ENCODE measurements around the gene EPOP. TPM values are rescaled to one million over a fixed set of nuclear protein-coding genes. Genes with fewer than 3 reads are reported as not detected.

The EPOP gene
- total RNA-seq, 1 donor from 2014 or later, result 0.46 TPM

Small RNA genes lying within 50 kb of the gene (microRNA-seq; reads per million reads assigned to microRNA genes)
- gene MIR4726 (not detected), gene MIR4734 (not detected)

Other genes starting within 250 kb of the EPOP start
- gene ARHGAP23, start 246.5 kb downstream of the EPOP start, total RNA-seq, result 58.3 TPM
- gene SRCIN1, start 69.0 kb downstream of the EPOP start, total RNA-seq, result 2.3 TPM
- 71.9 TPM for gene MLLT6, start 30.3 kb upstream of the EPOP start, total RNA-seq
- 82.5 TPM for gene CISD3, start 55.4 kb upstream of the EPOP start, total RNA-seq
- gene PCGF2, start 73.4 kb upstream of the EPOP start, total RNA-seq, result 22.2 TPM
- 154 TPM for gene PSMB3, start 77.8 kb upstream of the EPOP start, total RNA-seq
- 41.9 TPM for gene PIP4K2B, start 124.6 kb upstream of the EPOP start, total RNA-seq
- 7.6 TPM for gene CWC25, start 150.4 kb upstream of the EPOP start, total RNA-seq
- gene RPL23, start 178.8 kb upstream of the EPOP start, total RNA-seq, result 767 TPM
- 31.7 TPM for gene LASP1, start 195.1 kb upstream of the EPOP start, total RNA-seq